Activated CD8-positive, alpha-beta memory T cell treated with anti-CD3 and anti-CD28 coated beads for 36 hours (primary cell): ENCODE data around the gene C1D. TPM values are rescaled to one million over a fixed set of nuclear protein-coding genes. Genes with fewer than 3 reads are reported as not detected.
"Not testable (repeated sequence)": the region's sequence is repeated elsewhere in the genome, so short reads cannot be mapped to it uniquely, and the experiment has no call there.

Source experiments
- CTCF ChIA-PET: fragments of 350-600 bp; sonication (Branson Sonifier 250); formaldehyde crosslinking; loops from one replicate; lab custom pipeline; 2021; ENCODE audit warnings: antibody characterized with exemption; lab: Charles Lee
- POLR2A ChIA-PET: fragments of 350-600 bp; sonication (Branson Sonifier 250); formaldehyde crosslinking; loops from one replicate; lab custom pipeline; 2021; ENCODE audit warnings: antibody characterized with exemption; lab: Charles Lee
- total RNA-seq, 2 experiments: library from RNA; stranded (reverse); gene quantifications; one replicate each; pipeline ENCODE4 v1.2.3, GENCODE V29; 2021

Gene C1D
- 10 to 100 TPM; 33.4 to 33.8 TPM for total RNA-seq

DNA sequence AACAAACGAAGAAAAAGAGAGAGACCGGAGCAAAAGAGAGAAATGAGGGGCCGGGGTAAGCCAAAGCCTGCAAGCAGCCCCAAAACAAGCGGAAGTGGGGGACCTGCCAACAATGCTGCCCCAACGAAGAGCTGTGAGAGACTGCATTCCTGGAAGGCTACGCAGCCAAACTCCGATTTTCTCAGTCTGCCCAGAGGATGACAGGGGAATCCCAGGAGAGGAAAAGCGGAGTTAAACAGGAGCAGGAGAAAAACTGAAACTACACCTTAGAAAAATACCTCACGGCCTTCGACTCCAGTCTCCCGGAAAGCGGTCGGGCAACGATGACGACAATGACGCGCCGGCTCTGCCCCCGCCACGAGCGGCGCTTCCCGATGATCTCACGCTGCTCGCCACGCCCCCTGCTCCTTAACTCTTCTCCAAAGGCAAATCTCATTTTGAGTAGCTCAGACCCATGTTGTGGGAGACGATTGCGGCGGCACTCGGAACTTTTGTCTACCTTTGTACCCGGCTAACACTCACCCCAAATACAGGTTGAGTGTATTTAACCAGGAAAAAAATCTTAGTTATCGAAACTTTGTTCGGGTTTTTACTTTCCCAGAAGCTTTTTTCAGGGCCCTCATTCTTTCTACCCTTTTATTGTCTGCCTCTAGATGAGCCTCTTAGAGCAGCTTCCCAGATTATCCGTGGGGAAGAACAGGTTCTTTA, at the start of gene C1D:
Gene C1D, minus strand, starts transcription at position 325 of the 708 bp plus-strand sequence. CDS start 15,694 bp downstream, outside the sequence.
- POLR2A ChIA-PET = no interaction called here
- CTCF ChIA-PET = interaction anchor here (1.4 kb wide), 1 partner anchor 59 kb away, joined by 4 read pairs; no protein-coding TSS in a partner anchor

GRCh38 chr2:68110102-68110501, 47.3 kb upstream of the C1D start:
- POLR2A ChIA-PET = no interaction called here
- CTCF ChIA-PET = no interaction called here

GRCh38 chr2:68108120-68108519, 45.3 kb upstream of the C1D start:
- CTCF ChIA-PET = no interaction called here
- POLR2A ChIA-PET = no interaction called here

- POLR2A ChIA-PET = no interaction called here
- CTCF ChIA-PET = no interaction called here
Observed at GRCh38 chr2:68107475-68107874, 44.7 kb upstream of the C1D start.

GRCh38 chr2:68104111-68104835, 41.5 kb upstream of the C1D start:
- ChIA-PET CTCF (no interaction called here), POLR2A (no interaction called here)

- ChIA-PET CTCF (no interaction called here), POLR2A (no interaction called here)
Observed at GRCh38 chr2:68103709-68104055, 40.9 kb upstream of the C1D start.

DNA sequence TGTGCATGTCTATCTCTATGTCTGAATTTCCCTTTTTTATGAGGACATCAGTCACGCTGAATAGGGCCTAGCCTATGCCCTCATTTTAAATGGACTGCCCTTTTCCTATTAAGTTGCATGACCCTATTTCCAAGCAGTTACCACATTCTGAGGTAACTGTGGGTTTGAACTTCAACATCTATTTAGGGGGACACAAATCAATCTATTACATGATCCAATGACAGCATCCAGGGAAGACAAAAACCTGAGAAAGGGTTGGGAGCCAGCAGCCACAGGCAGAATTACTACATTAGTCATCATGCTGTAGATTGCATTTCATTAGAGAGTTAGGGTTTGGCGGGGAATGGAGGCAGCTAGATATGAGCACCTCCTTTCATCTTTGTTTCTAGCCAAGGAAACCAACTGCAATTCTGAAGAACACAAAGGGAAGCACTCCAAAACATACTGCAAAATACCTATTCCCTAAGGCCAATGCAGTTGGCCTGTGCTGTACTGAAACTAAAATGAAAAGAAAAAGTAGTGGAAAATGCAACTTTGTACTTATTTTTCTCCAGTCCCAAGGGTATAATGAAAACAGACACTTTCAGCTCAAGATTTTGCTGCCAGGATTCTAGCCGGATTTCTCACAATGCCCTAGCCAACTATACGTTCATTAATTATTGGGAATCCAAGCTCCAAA, 40.4 kb upstream of the C1D start:
- CTCF ChIA-PET = no interaction called here
- POLR2A ChIA-PET = no interaction called here

DNA sequence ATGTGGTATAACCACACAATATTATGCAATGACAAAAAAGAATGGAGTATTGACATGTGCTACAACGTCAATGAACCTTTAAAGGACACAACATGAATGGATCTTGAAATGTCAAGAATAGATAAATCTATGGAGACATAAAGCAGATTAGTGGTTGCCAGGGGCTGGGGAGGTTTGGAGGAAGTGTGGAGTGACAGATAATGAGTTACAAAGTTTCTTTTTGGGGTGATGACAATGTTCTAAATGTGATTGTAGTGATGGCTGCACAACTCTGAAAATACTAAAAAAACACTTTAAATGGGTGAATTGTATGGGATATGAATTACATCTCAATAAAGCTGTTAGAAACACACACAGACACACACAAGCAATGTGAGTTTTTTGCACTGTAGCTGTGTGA, 37.4 kb upstream of the C1D start:
- POLR2A ChIA-PET = no interaction called here
- CTCF ChIA-PET = no interaction called here

DNA sequence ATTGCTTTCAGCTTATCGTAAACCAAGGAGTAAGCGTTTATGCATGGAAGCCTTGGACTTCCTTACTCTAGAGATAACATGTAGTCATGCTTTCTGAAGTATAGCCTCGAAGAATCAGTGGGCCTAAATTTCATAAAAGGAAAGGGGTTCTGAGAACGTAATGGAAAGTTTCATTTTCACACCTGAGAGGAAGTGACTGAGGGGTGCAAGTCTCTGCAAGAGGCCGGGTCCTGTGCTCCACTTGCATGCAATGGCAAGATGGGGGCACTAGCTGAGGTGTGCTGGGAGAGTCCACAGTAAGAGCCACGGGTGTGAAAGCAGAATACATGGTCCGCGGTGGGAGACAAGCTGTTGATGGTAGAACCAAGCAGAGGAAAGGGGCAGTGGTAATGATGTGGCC, 36.5 kb upstream of the C1D start:
- CTCF ChIA-PET = no interaction called here
- POLR2A ChIA-PET = no interaction called here

- ChIA-PET POLR2A (no interaction called here), CTCF (no interaction called here)
Observed at GRCh38 chr2:68098291-68098797, 35.5 kb upstream of the C1D start.

- POLR2A ChIA-PET = no interaction called here
- CTCF ChIA-PET = no interaction called here
Observed at GRCh38 chr2:68094111-68094510, 31.3 kb upstream of the C1D start.

- POLR2A ChIA-PET = no interaction called here
- CTCF ChIA-PET = no interaction called here
Observed at GRCh38 chr2:68093634-68094033, 30.8 kb upstream of the C1D start.

DNA sequence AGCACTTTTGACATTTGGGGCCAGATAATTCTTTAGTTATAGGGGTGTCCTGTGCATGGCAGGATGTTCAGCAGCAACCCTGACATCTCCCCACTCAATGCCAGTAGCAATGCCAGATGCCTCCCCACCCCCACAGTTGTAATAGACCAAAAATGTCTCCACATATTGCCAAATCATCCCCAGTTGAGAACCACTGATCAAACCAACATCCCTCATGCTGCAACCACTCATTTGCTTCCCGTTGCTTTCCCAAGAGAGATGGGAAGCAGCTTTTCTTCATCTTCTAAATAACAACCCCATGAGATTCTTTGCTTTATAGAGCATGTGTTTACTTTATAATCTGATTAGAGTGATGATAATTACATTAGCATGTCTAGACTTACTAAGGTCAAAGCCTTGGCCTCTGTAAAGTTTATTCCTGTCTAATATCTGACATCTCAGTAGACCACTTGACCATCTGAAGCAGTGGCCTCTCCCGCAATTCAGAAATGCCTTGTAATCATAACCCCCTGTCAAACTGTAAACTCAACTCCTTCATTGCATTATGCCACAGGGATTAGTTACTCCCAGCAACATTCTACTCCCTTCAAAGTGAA, 28.7 kb upstream of the C1D start:
- CTCF ChIA-PET = no interaction called here
- POLR2A ChIA-PET = interaction anchor here (0.6 kb wide), 1 partner anchor 37 kb away, joined by 4 read pairs; no protein-coding TSS in a partner anchor

DNA sequence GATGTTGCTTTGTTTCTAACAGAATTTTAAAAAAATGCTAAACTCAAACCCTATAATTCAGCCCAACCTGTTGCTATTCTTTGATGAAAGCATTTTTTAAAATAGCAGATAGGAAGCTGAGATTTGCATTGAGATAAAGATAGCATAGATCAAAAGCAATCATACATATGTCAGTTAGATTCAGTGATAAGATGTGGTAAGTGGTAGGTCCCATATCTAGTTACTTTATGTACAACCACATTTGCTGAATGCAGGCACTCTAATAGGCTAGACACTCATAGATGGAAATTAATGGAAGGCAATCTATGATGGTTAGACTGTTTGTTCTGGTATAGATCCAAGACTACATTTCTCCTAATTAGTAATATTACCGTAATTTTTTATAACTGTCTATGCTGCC, 27.2 kb upstream of the C1D start:
- ChIA-PET CTCF (no interaction called here), POLR2A (no interaction called here)

DNA sequence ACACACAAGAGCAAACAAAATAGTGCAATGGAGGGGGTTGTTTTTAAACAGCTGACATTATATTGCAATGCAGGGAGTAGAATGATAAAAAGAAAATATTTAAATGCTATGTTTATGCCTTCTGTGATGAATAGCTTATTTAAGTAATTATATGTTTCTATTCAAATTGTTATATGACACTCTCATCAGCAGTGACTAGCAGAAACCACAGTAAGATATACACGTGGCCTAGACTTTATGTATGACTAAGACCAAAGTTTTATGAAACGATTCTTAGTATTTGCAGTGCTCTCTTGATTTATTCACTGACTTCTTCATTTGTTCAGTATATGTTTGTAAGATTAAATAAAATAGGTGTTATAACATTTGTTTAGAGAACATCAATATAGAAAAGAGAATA, 26.1 kb upstream of the C1D start:
- ChIA-PET CTCF (no interaction called here), POLR2A (no interaction called here)

DNA sequence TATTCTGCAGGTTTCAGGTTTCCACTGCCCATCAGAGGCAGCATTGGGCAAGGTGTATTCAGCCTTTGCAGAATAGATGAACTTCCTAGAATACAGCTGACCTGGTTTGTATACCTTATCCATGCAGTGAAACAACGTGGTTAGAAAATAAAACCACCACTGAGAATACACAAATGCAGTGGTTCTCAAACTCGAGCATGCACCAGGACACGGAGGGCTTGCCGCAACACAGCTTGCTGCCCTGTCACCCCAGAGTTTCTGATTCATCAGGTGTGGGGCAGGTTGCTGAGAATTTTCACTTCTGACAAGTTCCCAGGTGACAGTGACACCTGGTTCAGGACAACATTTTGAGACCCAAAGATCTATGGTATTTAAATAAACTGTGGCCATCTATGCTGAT, 23.4 kb upstream of the C1D start:
- ChIA-PET CTCF (no interaction called here), POLR2A (no interaction called here)

- ChIA-PET POLR2A (no interaction called here), CTCF (no interaction called here)
Observed at GRCh38 chr2:68083346-68083745, 20.5 kb upstream of the C1D start.

DNA sequence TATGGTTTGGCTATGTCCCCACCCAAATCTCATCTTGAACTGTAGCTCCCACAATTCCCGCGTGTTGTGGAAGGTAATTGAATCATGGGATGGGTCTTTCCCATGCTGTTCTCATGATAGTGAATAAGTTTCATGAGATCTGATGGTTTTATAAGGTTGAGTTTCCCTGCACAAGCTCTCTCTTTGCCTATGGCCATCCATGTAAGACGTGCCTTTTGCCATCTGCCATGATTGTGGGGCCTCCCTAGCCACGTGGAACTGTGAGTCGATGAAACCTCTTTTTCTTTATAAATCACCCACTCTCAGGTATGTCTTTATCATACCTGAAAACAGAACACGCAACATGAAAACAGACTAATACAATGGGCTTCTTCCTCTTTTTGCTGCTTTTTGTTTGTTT, 11.2 kb upstream of the C1D start:
- CTCF ChIA-PET = no interaction called here

GRCh38 chr2:68063797-68064646, 1.2 kb upstream of the C1D start:
- CTCF ChIA-PET, POLR2A ChIA-PET: not testable (repeated sequence)

More for the DNA sequence above, 11.2 kb upstream of the C1D start:
- POLR2A ChIA-PET = no interaction called here
